HG03521 (cell line): ENCODE data around the gene ACTL6B.
"Not testable (repeated sequence)": the region's sequence is repeated elsewhere in the genome, so short reads cannot be mapped to it uniquely, and the experiment has no call there.

Experiments used
- ATAC-seq: cut with Tn5 transposase; IDR thresholded peaks from one replicate; pipeline ENCODE4 v1.9.1; 2021; ENCODE audit warnings: mild to moderate bottlenecking, moderate library complexity; ENCODE audit not compliant: unreplicated experiment

ACTL6B gene

DNA sequence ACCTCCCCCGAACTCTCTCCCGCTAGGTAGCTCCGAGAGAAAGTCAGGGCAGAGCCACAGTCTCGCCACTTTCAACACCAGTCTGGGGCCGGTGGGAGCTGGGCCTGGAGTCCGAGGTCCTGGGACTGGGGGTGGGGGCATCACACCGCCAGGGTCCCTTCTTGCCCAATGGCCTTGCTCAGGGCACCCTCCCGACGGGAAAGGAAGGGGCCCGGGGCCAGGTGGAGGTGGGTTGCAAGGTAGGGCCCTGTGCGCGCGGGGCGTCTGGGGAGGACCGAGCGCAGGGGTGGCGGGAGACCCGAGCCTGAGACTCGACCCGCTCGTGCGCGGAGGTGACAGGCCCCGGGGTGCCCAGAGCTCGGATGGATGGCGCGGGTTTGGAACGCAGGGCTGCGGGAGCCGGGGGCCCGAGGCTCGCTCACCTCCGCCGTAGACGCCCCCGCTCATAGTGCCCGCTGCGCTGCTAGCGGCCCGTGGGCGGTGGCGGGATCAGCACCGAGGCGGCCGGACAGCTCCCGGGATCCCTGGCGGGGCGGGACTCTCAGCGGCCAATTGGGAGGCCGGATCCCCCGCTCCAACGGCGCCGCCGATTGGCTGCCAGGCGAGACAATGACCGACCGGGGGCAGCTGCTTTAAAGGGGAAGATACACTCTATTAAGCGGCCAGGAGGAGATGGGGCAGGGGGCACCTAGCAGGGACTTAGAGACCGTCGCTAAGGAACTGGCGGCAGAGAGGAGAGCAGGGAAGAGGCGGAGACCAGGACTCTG is at the start of gene ACTL6B:
ACTL6B (minus strand) TSS at position 541 of the 767 bp plus-strand sequence; CDS start at position 447, 94 bp downstream.
- ATAC-seq: no peak

DNA sequence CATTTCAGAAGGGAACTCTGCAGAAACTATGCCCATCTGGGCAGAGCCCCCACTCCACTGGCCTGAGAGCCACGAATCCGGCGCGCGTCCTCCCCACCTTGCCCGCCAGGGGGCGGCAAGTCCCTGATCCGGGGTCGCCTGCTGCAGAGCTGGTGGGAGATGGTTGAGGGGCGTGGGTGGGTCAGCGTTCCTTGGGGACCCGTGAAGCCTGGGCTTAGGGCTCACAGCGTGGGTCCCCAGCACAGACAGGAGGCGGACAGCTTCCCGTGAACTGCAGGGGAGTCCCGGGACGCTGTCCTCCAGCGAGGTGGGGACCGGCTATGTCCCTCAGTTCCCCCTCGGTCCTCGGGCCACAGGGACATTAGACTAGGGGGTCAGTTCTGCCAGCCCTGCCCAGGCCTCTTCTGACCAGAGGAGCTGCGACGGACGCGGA is 49.1 kb upstream of the ACTL6B start:
- peak; percentile 38 for ATAC-seq

DNA sequence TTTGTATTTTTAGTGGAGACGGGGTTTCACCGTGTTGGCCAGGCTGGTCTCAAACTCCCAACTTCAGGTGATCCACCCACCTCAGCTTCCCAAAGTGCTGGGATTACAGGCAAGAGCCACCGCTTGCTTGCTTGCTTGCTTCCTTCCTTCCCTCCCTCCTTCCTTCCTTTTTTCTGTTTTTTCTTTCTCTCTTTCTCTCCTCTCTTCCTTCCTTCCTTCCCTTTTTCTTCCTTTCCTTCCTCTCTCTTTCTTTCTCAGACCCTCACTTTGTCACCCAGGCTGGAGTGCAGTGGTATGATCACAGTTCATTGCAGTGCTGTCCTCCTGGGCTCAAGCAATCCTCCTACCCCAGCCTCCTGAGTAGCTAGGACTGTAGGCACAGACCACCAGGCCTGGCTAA is 44.8 kb upstream of the ACTL6B start:
- not testable (repeated sequence) for ATAC-seq

DNA sequence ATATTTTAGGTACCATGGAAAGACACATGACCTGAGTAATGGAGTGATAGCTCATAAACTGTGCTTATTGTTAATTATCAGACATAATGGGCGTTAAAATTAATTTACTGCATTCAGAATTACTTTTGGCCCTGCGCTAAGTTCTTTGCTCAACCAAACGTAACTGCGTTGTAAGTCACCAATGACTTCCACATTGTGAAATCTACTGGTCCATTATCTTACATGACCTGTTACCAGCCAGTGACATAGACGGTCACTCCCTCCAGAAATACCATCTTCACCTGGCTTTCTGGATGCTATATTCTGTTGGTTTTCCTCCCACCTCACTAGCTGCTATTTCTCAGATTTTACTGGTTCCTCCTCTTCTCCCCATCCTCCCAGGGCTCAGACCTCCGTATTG is 42.8 kb upstream of the ACTL6B start:
- no peak for ATAC-seq

DNA sequence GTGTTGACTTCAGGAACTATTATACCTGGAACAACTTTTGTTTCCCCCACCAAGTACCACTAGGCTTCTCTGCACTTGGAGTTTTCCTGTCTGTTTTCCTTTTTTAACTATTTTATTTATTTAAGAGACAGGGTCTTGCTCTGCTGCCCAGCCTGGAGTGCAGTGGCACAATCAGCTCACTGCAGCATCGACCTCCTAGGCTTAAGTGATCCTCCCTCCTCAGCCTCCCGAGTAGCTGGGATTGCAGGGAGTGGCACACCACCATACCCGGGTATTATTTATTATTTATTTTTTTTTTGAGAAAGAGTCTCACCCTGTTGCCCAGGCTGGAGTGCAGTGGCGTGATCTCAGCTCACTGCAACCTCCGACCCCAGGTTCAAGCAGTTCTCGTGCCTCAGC is 39.9 kb upstream of the ACTL6B start:
- ATAC-seq: no peak

- peak; percentile 66 for ATAC-seq
Measured at GRCh38 chr7:100694098-100694745, 38.0 kb upstream of the ACTL6B start, which contains the start of gene GIGYF1. Gene GIGYF1 (minus strand): TSS chr7:100694250. CDS start chr7:100688238, 6,012 bp downstream.

- ATAC-seq: peak; percentile 14
Measured at GRCh38 chr7:100693312-100694097, 37.3 kb upstream of the ACTL6B start.

GRCh38 chr7:100692578-100692961 is 36.3 kb upstream of the ACTL6B start:
- no peak for ATAC-seq

- no peak for ATAC-seq
Measured at GRCh38 chr7:100691676-100692577, 35.7 kb upstream of the ACTL6B start.

DNA sequence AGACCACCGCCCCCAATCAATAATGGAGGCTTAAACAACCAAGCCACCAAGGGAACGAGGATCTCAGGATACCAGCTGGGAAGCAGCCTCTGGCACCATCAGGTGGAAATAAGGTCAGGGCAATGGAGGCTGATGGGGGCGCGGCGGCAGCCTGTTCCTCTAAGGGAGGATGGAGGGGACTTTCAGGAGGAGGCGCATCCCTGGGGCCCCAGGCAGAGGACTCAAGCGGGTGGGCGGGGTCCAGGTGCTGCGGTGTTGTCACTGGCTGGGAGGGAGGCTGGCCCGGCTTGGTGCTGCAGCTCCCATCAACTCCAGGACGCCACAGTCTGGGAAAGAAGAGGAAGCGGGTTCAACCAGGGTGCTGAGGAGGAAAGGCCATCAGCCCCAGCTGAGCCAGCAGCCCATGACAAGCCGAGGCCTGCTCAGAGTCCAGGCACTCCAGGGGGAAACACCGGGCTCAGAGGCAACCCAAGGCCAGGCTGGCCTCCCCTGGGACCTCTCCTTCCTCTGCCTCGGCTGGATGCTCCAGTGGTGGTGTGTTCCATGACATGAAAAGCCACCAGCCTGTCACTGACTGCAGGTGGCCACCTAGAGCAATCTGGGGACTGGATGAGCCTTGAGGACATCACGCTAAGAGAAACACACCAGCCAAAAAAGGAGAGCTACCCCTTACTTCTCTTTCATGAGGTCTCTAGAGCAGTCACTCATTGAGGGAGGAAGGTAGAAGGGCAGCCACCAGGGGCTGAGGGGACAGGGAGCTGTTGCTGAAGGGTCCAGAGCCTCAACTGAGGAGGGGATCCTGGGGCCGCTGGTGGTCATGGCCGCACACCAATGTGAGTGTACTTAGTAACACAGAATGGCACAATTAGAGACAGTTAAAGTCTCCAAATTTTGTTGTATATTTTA is 33.2 kb upstream of the ACTL6B start:
- ATAC-seq: no peak

DNA sequence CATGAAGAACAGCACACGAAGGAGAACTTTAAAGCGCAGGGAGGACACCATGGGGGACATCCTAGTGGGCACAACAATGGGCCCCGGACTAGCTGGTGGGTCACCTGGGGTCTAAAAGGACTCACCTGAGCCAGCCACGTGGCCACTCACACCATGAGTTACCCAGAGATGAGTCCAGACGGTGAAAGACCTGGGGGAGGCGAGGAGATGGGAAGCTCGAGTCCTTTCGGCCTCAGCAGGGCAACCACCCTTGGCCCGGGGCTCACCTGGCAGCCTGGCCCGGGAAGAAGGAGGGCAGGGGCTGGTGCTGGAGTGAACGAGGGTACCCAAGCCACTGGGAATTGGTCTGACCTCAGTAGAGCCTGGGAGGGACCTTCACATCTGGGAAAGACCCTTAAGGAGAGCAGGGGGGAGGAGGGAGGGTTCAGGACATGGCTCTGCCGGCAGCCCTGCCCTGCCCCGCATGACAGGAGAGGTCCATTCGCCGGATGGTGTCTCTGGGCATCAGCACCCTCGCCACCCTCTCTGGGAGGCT is 32.1 kb upstream of the ACTL6B start:
- no peak for ATAC-seq

- no peak for ATAC-seq
Measured at GRCh38 chr7:100687751-100688300, 31.6 kb upstream of the ACTL6B start.

DNA sequence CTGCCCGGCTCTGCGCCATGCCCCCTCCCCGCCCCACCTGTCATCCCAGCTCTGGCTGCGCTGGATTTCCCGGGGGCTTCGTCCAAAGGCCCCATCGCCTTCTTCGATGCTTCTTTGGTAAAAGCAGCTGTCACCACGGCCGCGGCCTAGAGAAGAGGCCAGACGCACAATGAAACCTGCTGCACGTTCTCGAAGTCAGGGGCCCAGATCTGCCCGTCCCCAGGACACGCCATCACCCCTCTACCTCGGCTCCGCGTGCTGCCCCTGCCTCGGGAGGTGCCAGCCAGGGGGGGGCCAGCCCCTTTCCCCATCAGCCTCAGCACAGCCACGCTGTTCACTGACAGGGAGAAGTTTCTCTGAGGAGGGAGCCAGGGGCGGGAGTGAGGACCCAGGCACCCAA is 31.0 kb upstream of the ACTL6B start:
- no peak for ATAC-seq

DNA sequence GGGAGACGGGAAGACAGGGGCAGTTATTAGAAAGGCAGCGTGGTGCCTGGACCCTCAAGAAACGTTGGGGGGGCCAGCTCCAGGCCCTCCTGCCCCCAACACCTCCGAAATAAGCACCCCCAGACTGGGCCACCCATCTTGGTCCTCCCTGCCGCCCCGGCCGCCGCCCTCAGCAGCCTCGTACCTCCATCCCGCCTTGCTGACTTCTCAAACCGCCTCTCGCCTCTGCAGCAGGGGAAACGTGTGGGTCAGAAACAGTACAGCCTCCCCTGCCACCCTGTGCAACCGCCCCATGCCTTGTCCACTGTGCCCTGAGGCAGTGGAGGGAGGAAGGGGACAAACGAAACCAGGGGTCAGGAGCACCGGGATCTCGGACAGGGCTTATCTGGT is 30.6 kb upstream of the ACTL6B start:
- ATAC-seq: no peak

DNA sequence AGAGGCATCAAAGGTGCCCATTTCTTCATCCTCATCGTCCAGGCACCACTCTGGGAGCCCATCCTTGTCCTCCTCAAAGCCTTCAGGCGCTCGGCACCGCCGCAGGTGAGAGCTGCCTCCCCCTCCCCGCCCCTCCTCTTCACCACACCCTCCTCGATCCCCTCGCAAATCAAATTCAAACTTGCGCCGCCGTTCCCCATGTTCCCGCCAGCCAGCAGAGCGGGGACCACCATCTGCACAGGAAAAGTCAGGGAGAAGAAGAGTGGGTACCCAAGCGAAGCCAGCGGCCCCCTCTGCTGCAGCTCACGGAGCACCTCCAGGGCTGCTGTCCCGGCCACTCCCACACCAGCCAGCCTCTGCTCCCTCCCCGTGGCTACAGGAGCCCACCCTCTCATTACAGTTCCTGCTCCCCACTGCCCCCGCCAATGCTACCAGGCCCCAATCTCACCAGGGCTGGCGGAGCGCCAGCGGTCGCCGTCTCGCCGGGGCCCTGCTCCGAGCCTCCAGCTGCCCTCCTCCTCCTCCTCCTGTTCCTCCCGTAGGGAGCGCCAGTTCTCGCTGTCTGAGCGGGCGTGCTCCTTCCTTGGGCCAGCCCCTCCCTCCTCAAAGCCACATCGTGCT is 30.1 kb upstream of the ACTL6B start:
- ATAC-seq: no peak

DNA sequence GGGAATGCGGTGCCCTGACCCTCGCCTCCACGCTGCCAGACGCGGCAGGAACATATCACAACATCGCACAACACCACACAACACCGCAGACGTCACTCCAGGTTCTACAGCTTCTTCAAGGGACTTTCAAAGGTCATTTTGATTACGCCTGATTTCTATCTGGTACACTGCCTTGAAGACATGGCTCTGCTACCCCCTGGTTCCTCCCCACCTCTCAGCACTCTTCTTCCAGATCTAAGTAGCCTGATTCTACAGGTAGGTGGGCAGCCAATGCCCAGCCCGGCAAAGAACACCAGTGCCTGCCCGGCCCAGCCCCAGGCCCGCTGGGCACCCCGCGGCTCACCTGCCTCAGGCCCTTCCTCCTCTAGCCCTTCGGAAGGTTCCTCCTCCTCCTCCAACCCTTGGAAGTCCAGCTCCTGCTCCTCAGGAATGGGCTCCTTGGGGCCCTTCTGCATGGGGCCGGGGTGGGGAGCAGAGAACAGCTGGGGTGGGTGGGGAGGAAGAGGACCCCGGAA is 29.4 kb upstream of the ACTL6B start:
- no peak for ATAC-seq

DNA sequence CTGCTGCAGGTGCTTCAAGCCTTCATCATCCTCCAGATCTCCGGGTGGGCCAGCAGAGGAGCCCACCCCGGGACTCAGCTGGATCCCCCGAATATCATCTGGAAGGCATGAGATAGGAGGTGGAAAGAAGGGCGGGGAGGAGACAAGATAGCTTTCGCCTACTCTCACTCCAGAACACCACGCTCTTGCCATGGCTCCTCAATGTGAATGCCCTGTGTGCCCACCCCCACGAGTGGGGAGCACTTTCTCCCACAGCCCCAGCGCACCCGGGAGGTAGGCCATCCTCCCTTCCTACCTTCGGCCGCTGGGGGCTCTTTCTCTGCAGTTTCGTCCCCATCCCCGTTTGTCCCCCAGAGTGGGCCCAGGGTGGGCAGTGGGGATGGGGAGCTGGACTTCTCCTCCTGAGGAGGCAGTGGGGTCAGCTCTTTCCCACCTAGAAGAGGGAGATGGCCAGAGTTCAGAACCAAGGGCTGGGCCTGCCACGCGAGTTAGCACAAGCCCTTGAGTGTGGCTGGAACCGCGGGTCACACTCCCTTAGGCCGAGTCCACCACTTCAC is 28.9 kb upstream of the ACTL6B start:
- no peak for ATAC-seq

GRCh38 chr7:100684534-100685042 is 28.3 kb upstream of the ACTL6B start:
- ATAC-seq: no peak
